BLaER1 treated with 17β-estradiol and CSF1 and Interleukin-3, amounts not matched to agents 10 nM and 100 nM (cell line): ENCODE measurements around the gene PITPNM3.
A peak's percentile ranks its signal among the peaks of the same experiment; 100 is the strongest.

Source experiments
- H3K27ac ChIP-seq, 11 experiments: shearing (Covaris generic); formaldehyde crosslinking; 2 replicates each; pipeline ENCODE4 v1.8.1; 2022
- H3K27me3 ChIP-seq, 11 experiments: shearing (Covaris generic); formaldehyde crosslinking; 2 replicates each; pipeline ENCODE4 v1.8.1; 2022
- H3K36me3 ChIP-seq, 11 experiments: shearing (Covaris generic); formaldehyde crosslinking; 2 replicates each; pipeline ENCODE4 v1.8.1; 2022
- H3K4me1 ChIP-seq, 10 experiments: shearing (Covaris generic); formaldehyde crosslinking; 2 replicates each; pipeline ENCODE4 v1.8.1; 2022
- H3K4me2 ChIP-seq, 11 experiments: shearing (Covaris generic); formaldehyde crosslinking; 2 replicates each; pipeline ENCODE4 v1.8.1; 2022
- H3K4me3 ChIP-seq, 10 experiments: shearing (Covaris generic); formaldehyde crosslinking; 2 replicates each; pipeline ENCODE4 v1.8.1; 2022
- H3K9ac ChIP-seq, 11 experiments: shearing (Covaris generic); formaldehyde crosslinking; 2 replicates each; pipeline ENCODE4 v1.8.1; 2022
- H3K9me3 ChIP-seq, 11 experiments: shearing (Covaris generic); formaldehyde crosslinking; replicated peaks in 1 of 11; 2 replicates each; pipeline ENCODE4 v1.8.1; 2022
- H4K20me1 ChIP-seq, 11 experiments: shearing (Covaris generic); formaldehyde crosslinking; 2 replicates each; pipeline ENCODE4 v1.8.1; 2022
- Cebpa-rat ChIP-seq, 11 experiments: shearing (Covaris generic); IDR thresholded peaks; 2 replicates each; pipeline ENCODE4 v1.8.1; 2022

Gene PITPNM3

GRCh38 chr17:6572972-6573370 lies 16.6 kb upstream of the PITPNM3 start:
- peaks cover 6 to 13% (median 11%) of the 10 kb centered on the region in 11 experiments; a peak in 20 of 22 replicates for H3K36me3 ChIP-seq
- H3K9ac ChIP-seq: no peak overlapping the region
- H3K27me3 ChIP-seq: no peaks in the 10 kb centered on the region

GRCh38 chr17:6571452-6571781 lies 15.1 kb upstream of the PITPNM3 start:
- Histone ChIP-seq H3K4me2 (peak overlapping the region in 4 of 11 experiments; percentile 49 to 73 (median 69); a peak in 4 of 22 replicates), H3K4me1 (peaks cover 50 to 65% (median 58%) of the 10 kb centered on the region in 10 experiments), H3K27ac (no peak overlapping the region), H4K20me1 (peaks cover 0 to 10% (median 3%) of the 10 kb centered on the region in 11 experiments; a peak in 5 of 22 replicates), H3K36me3 (no peaks in the 10 kb centered on the region), H3K9ac (no peak overlapping the region), H3K4me3 (no peak overlapping the region), H3K27me3 (no peaks in the 10 kb centered on the region), H3K9me3 (no peaks in the 10 kb centered on the region; a peak in 1 of 22 replicates)
- TF ChIP-seq Cebpa-rat (IDR thresholded peaks at IDR 0.05): no peak

More at GRCh38 chr17:6572972-6573370, 16.6 kb upstream of the PITPNM3 start:
- Histone ChIP-seq H3K27ac (no peak overlapping the region), H3K4me2 (peak overlapping the region in 2 of 11 experiments; percentile 2; a peak in 1 of 22 replicates), H3K4me3 (no peak overlapping the region), H3K9me3 (peaks cover 0 to 15% (median 0%) of the 10 kb centered on the region in 11 experiments; a peak in 9 of 22 replicates), H3K4me1 (peaks cover 59 to 77% (median 66%) of the 10 kb centered on the region in 10 experiments), H4K20me1 (peaks cover 0 to 13% (median 3%) of the 10 kb centered on the region in 11 experiments; a peak in 5 of 22 replicates)
- no peak for TF ChIP-seq Cebpa-rat (IDR thresholded peaks at IDR 0.05)

- Histone ChIP-seq H3K4me2 (peak overlapping the region in 10 of 11 experiments; percentile 44 to 81 (median 68); a peak in 20 of 22 replicates), H3K4me3 (no peak overlapping the region), H3K27me3 (no peaks in the 10 kb centered on the region), H3K9ac (no peak overlapping the region), H3K4me1 (peaks cover 45 to 60% (median 53%) of the 10 kb centered on the region in 10 experiments), H3K27ac (peak overlapping the region in 3 of 11 experiments; percentile 2 to 28 (median 17); a peak in 2 of 22 replicates), H3K36me3 (no peaks in the 10 kb centered on the region), H4K20me1 (peaks cover 0 to 7% (median 1%) of the 10 kb centered on the region in 11 experiments; a peak in 5 of 22 replicates), H3K9me3 (no peaks in the 10 kb centered on the region)
- no peak for TF ChIP-seq Cebpa-rat (IDR thresholded peaks at IDR 0.05)
Observed at GRCh38 chr17:6570731-6571451, 14.5 kb upstream of the PITPNM3 start.

- no peaks in the 10 kb centered on the region for H3K9me3 ChIP-seq
Observed at GRCh38 chr17:6569370-6570285, 13.3 kb upstream of the PITPNM3 start.

GRCh38 chr17:6568184-6568758 lies 11.9 kb upstream of the PITPNM3 start:
- Histone ChIP-seq H3K4me3 (no peak overlapping the region), H3K4me2 (peak overlapping the region in 3 of 11 experiments; percentile 65 to 81 (median 68); a peak in 1 of 22 replicates), H3K27ac (no peak overlapping the region), H3K27me3 (no peaks in the 10 kb centered on the region), H3K9ac (no peak overlapping the region), H3K9me3 (no peaks in the 10 kb centered on the region), H3K36me3 (no peaks in the 10 kb centered on the region), H3K4me1 (peaks cover 19 to 38% (median 31%) of the 10 kb centered on the region in 10 experiments), H4K20me1 (peaks cover 0 to 7% (median 0%) of the 10 kb centered on the region in 11 experiments; a peak in 1 of 22 replicates)
- no peak for TF ChIP-seq Cebpa-rat (IDR thresholded peaks at IDR 0.05)

More at GRCh38 chr17:6569370-6570285, 13.3 kb upstream of the PITPNM3 start:
- Histone ChIP-seq H3K4me3 (no peak overlapping the region), H3K4me1 (peaks cover 32 to 47% (median 40%) of the 10 kb centered on the region in 10 experiments), H3K4me2 (peak overlapping the region; percentile 44 to 81 (median 67)), H3K27me3 (no peaks in the 10 kb centered on the region), H3K27ac (peak overlapping the region in 3 of 11 experiments; percentile 17 to 40 (median 22); a peak in 4 of 22 replicates), H4K20me1 (peaks cover 0 to 7% (median 0%) of the 10 kb centered on the region in 11 experiments; a peak in 1 of 22 replicates), H3K36me3 (no peaks in the 10 kb centered on the region), H3K9ac (peak overlapping the region in 1 of 11 experiments; percentile 4; a peak in 1 of 22 replicates)
- TF ChIP-seq Cebpa-rat (IDR thresholded peaks at IDR 0.05): peak in 4 of 11 experiments; percentile 21 to 67 (median 28); a peak in 3 of 22 replicates

GRCh38 chr17:6567528-6568183 lies 11.3 kb upstream of the PITPNM3 start:
- Histone ChIP-seq H3K4me2 (no peak overlapping the region), H3K9ac (no peak overlapping the region), H3K9me3 (no peaks in the 10 kb centered on the region), H3K4me1 (peaks cover 18 to 34% (median 26%) of the 10 kb centered on the region in 10 experiments), H3K4me3 (no peak overlapping the region), H3K27me3 (no peaks in the 10 kb centered on the region), H4K20me1 (peaks cover 0 to 7% (median 0%) of the 10 kb centered on the region in 11 experiments; a peak in 1 of 22 replicates), H3K27ac (no peak overlapping the region), H3K36me3 (no peaks in the 10 kb centered on the region)
- TF ChIP-seq Cebpa-rat (IDR thresholded peaks at IDR 0.05): no peak

GRCh38 chr17:6561446-6561845 lies 5.1 kb upstream of the PITPNM3 start:
- H3K4me1 ChIP-seq: no peaks in the 10 kb centered on the region; a peak in 1 of 20 replicates
- H3K27me3 ChIP-seq: peaks cover 39 to 44% (median 41%) of the 10 kb centered on the region in 11 experiments
- H3K9me3 ChIP-seq: no peaks in the 10 kb centered on the region
- no peaks in the 10 kb centered on the region for H3K36me3 ChIP-seq
- H4K20me1 ChIP-seq: peaks cover 0 to 27% (median 9%) of the 10 kb centered on the region in 11 experiments; a peak in 11 of 22 replicates
- no peak overlapping the region for H3K4me2 ChIP-seq
- H3K9ac ChIP-seq: no peak overlapping the region
- no peak for TF ChIP-seq Cebpa-rat (IDR thresholded peaks at IDR 0.05)
- no peak overlapping the region for H3K4me3 ChIP-seq
- H3K27ac ChIP-seq: no peak overlapping the region

GRCh38 chr17:6560496-6560895 lies 4.1 kb upstream of the PITPNM3 start:
- no peaks in the 10 kb centered on the region for H3K9me3 ChIP-seq
- no peak overlapping the region for H3K4me2 ChIP-seq
- H3K27ac ChIP-seq: no peak overlapping the region
- H3K4me3 ChIP-seq: no peak overlapping the region
- H3K4me1 ChIP-seq: peaks cover 6 to 8% (median 7%) of the 10 kb centered on the region in 10 experiments; a peak in 19 of 20 replicates
- no peaks in the 10 kb centered on the region for H3K36me3 ChIP-seq
- H3K9ac ChIP-seq: no peak overlapping the region
- no peak for TF ChIP-seq Cebpa-rat (IDR thresholded peaks at IDR 0.05)
- H4K20me1 ChIP-seq: peaks cover 0 to 35% (median 15%) of the 10 kb centered on the region in 11 experiments; a peak in 17 of 22 replicates
- peaks cover 49 to 54% (median 50%) of the 10 kb centered on the region in 11 experiments for H3K27me3 ChIP-seq
